Fibroblast of lung (primary cell): ENCODE data around the gene HPS5. TPM values are rescaled to one million over a fixed set of nuclear protein-coding genes. Genes with fewer than 3 reads are reported as not detected.

Source experiments
- DNase-seq, 2 donors: peaks; one replicate each; pipeline versions ENCODE4 v3.0.0 to v3.0.0-alpha.2; 2010; ENCODE audit warnings: low read depth in 2 of 2
- H2AFZ ChIP-seq: 2 replicates; pipeline ENCODE4 v1.5.1; 2012; ENCODE audit warnings: low read length, control low read depth, inconsistent platforms
- H3K27ac ChIP-seq: 2 replicates; pipeline ENCODE4 v1.5.1; 2011; ENCODE audit warnings: low read length, control low read depth; ENCODE audit not compliant: insufficient read depth
- H3K27me3 ChIP-seq: 2 replicates; pipeline ENCODE4 v1.5.1; 2011; ENCODE audit warnings: mild to moderate bottlenecking, low read length; ENCODE audit not compliant: control insufficient read depth, insufficient read depth
- H3K36me3 ChIP-seq: 2 replicates; pipeline ENCODE4 v1.5.1; 2011; ENCODE audit warnings: low read length; ENCODE audit not compliant: control insufficient read depth, insufficient read depth
- H3K4me1 ChIP-seq: 2 replicates; pipeline ENCODE4 v1.5.1; 2011; ENCODE audit warnings: low read length; ENCODE audit not compliant: control insufficient read depth, insufficient read depth; ENCODE audit errors: extremely low read depth
- H3K4me2 ChIP-seq: 2 replicates; pipeline ENCODE4 v1.5.1; 2011; ENCODE audit warnings: low read length, control low read depth; ENCODE audit not compliant: insufficient read depth; ENCODE audit errors: extremely low read depth
- H3K4me3 ChIP-seq, 4 experiments: fragments of 200-600 bp in 1 of 4; sonication (generic) in 1 of 4; replicated peaks in 1 of 4; 2 replicates each; pipeline ENCODE4 v1.5.1; 2011 to 2016; ENCODE audit warnings: low read length in 4 of 4, low read depth in 3 of 4, mild to moderate bottlenecking in 3 of 4, control low read depth in 2 of 4, inconsistent platforms in 1 of 4, mixed read lengths in 1 of 4; ENCODE audit not compliant: insufficient read depth in 1 of 4; ENCODE audit errors: control extremely low read depth in 1 of 4
- H3K79me2 ChIP-seq: 2 replicates; pipeline ENCODE4 v1.5.1; 2012; ENCODE audit warnings: mild to moderate bottlenecking, low read length, inconsistent platforms; ENCODE audit not compliant: control insufficient read depth, insufficient read depth
- H3K9ac ChIP-seq: 2 replicates; pipeline ENCODE4 v1.5.1; 2011; ENCODE audit warnings: mild to moderate bottlenecking, low read length, control low read depth; ENCODE audit not compliant: insufficient read depth
- H3K9me3 ChIP-seq: 2 replicates; pipeline ENCODE4 v1.5.1; 2012; ENCODE audit warnings: low read depth, low read length; ENCODE audit not compliant: control insufficient read depth, insufficient read depth
- H4K20me1 ChIP-seq: 2 replicates; pipeline ENCODE4 v1.5.1; 2011; ENCODE audit warnings: low read length; ENCODE audit not compliant: control insufficient read depth, insufficient read depth; ENCODE audit errors: extremely low read depth
- EZH2 ChIP-seq: IDR thresholded peaks from 2 replicates; pipeline ENCODE4 v1.5.1; 2012; ENCODE audit warnings: low read length, control low read depth, mild to moderate bottlenecking; ENCODE audit errors: missing control alignments
- polyA plus RNA-seq, 2 donors: library from polyadenylated mRNA; depleted of rRNA in 1 of 2; stranded (reverse) in 1 of 2; unstranded in 1 of 2; fragments of >200 nt; gene quantifications; 2 replicates each; pipeline ENCODE4 v1.2.1, GENCODE V29; 2011 to 2012; ENCODE audit warnings: missing spikeins in 1 of 2
- total RNA-seq: library from RNA; depleted of rRNA; stranded (reverse); fragments of >200 nt; gene quantifications from 2 replicates; pipeline ENCODE4 v1.2.1, GENCODE V29; 2014
- TF ChIP-seq, protein P1 (sequence below), 2 donors: IDR thresholded peaks in 1 of 2; conservative IDR thresholded peaks in 1 of 2; 1 replicate in 1 of 2; 2 replicates in 1 of 2; pipeline ENCODE4 v1.5.1; 2011 to 2012; ENCODE audit warnings: low read length in 2 of 2, control low read depth in 1 of 2, inconsistent platforms in 1 of 2, low read depth in 1 of 2, mild to moderate bottlenecking in 1 of 2

HPS5 gene
- total and polyA plus RNA-seq, 2 donors (not counting 1 experiment from before 2014, with no cell fraction given) = 15.6 to 44.1 TPM

DNA sequence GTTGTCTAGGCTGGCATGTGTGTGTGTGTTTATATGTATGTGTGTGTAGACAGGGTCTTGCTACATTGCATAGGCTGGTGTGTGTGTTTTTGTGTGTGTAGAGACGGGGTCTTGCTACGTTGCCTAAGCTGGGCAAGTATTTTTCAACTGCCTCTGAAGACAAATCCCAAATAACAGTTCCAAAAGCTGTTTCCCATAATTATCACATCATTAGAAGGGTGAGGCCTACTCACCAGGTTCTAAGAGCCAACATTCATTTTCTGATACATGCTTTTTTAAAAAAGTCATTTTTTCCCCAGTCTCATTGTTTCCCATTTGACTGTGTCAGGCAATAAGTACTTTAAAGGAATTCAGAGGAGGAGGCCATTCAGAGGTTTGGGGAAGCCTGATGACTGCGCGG lies 33.0 kb downstream of the HPS5 start:
- no peak for DNase-seq
- Histone ChIP-seq H3K4me2 (no peak overlapping the region), H2AFZ (no peak overlapping the region), H3K79me2 (no peaks in the 10 kb centered on the region), H3K36me3 (peaks cover 5% of the 10 kb centered on the region), H3K4me3 (no peak overlapping the region), H3K9me3 (no peaks in the 10 kb centered on the region), H3K4me1 (no peaks in the 10 kb centered on the region), H4K20me1 (no peaks in the 10 kb centered on the region), H3K27me3 (no peaks in the 10 kb centered on the region), H3K27ac (no peak overlapping the region), H3K9ac (no peak overlapping the region)
- TF ChIP-seq, protein P1, sequence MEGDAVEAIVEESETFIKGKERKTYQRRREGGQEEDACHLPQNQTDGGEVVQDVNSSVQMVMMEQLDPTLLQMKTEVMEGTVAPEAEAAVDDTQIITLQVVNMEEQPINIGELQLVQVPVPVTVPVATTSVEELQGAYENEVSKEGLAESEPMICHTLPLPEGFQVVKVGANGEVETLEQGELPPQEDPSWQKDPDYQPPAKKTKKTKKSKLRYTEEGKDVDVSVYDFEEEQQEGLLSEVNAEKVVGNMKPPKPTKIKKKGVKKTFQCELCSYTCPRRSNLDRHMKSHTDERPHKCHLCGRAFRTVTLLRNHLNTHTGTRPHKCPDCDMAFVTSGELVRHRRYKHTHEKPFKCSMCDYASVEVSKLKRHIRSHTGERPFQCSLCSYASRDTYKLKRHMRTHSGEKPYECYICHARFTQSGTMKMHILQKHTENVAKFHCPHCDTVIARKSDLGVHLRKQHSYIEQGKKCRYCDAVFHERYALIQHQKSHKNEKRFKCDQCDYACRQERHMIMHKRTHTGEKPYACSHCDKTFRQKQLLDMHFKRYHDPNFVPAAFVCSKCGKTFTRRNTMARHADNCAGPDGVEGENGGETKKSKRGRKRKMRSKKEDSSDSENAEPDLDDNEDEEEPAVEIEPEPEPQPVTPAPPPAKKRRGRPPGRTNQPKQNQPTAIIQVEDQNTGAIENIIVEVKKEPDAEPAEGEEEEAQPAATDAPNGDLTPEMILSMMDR (conservative IDR thresholded peaks at IDR 0.05 in 1 of 2, IDR thresholded peaks at IDR 0.05 in 1 of 2; ENCODE audit: low read depth in 1 of 2, low read length in 2 of 2) = no peak
- TF ChIP-seq EZH2 = no peak

DNA sequence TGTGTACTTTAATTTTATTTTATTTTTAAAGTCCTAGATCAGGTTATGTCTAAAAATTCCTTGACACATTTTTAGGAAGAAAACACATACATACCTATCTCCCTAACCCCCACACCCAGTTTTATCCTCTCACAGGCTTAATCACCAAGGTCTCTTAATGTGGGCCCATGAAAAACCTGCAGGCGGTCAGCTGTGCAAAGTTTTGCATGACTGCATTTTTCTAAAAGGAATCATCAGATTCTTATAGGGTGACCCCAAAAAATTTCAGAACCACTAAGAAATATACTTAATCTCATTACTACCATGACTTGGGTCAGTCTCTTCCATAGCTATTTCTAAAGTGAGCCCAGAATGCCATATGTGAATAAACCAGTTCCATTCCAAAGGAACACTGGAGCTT lies 36.1 kb downstream of the HPS5 start:
- no peak overlapping the region for H3K4me3 ChIP-seq
- H3K27me3 ChIP-seq = no peaks in the 10 kb centered on the region
- DNase-seq = peak in 1 of 2 donors; percentile 5
- no peaks in the 10 kb centered on the region for H4K20me1 ChIP-seq
- no peak overlapping the region for H2AFZ ChIP-seq
- H3K27ac ChIP-seq = no peak overlapping the region
- H3K9ac ChIP-seq = no peak overlapping the region
- peaks cover 3% of the 10 kb centered on the region for H3K36me3 ChIP-seq
- H3K4me1 ChIP-seq = no peaks in the 10 kb centered on the region
- no peak overlapping the region for H3K4me2 ChIP-seq
- H3K9me3 ChIP-seq = no peaks in the 10 kb centered on the region
- H3K79me2 ChIP-seq = no peaks in the 10 kb centered on the region
- TF ChIP-seq, protein P1 (conservative IDR thresholded peaks at IDR 0.05 in 1 of 2, IDR thresholded peaks at IDR 0.05 in 1 of 2; ENCODE audit: low read depth in 1 of 2, low read length in 2 of 2) = no peak
- TF ChIP-seq EZH2 = no peak

DNA sequence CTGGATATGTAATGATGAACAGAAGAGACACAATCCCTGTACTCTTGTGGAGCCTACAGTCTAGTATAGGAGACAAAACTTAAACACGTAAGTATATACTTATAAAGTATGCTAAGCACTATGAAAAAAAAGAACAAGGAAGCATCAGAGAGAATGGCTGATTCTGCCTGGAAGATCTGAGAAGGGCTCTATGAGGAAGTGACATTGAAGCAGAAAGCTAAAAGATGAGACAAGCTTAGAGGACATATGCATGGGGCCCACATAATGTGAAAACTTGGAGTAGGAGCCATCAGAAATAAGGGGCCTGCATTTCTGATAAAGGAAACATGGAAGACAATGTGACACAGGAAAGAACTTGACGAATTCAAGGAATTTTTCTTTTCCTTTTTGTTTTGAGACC lies 39.3 kb downstream of the HPS5 start:
- H3K79me2 ChIP-seq = no peaks in the 10 kb centered on the region
- no peaks in the 10 kb centered on the region for H4K20me1 ChIP-seq
- H3K27me3 ChIP-seq = no peaks in the 10 kb centered on the region
- no peak overlapping the region for H3K4me2 ChIP-seq
- no peak overlapping the region for H3K9ac ChIP-seq
- H3K4me1 ChIP-seq = no peaks in the 10 kb centered on the region
- H3K27ac ChIP-seq = no peak overlapping the region
- H2AFZ ChIP-seq = no peak overlapping the region
- no peak for DNase-seq
- TF ChIP-seq, protein P1 (conservative IDR thresholded peaks at IDR 0.05 in 1 of 2, IDR thresholded peaks at IDR 0.05 in 1 of 2; ENCODE audit: low read depth in 1 of 2, low read length in 2 of 2) = no peak
- no peak for TF ChIP-seq EZH2
- no peak overlapping the region for H3K4me3 ChIP-seq
- peaks cover 2% of the 10 kb centered on the region for H3K36me3 ChIP-seq
- H3K9me3 ChIP-seq = no peaks in the 10 kb centered on the region
